GM12878 (cell line): Measurements from ENCODE around the gene PRADC1. TPM values are rescaled to one million over a fixed set of nuclear protein-coding genes. Genes with fewer than 3 reads are reported as not detected.

Source experiments
- ATAC-seq: fragments of 200-7000 bp; cut with Tn5 transposase; 3 replicates; pipeline ENCODE4 v1.9.1; 2020; ENCODE audit warnings: mild to moderate bottlenecking, moderate library complexity
- BruUV-seq: library from RNA; stranded (reverse); fragments of 400-500 nt; replicated peaks from 2 replicates; lab custom pipeline; 2021; lab: Mats Ljungman, UMichigan
- CTCF ChIA-PET: fragments of 300-600 bp; sonication (Branson Sonifier 250); formaldehyde crosslinking; extraction: SDS; loops from one replicate; lab custom pipeline; 2021; ENCODE audit warnings: inconsistent platforms; lab: Yijun Ruan, JAX
- POLR2A ChIA-PET: fragments of 350-600 bp; formaldehyde crosslinking; extraction: SDS; loops from one replicate; lab custom pipeline; 2021; ENCODE audit warnings: inconsistent platforms; lab: Charles Lee
- RAD21 ChIA-PET: fragments of 300-600 bp; sonication (Branson Sonifier 250); formaldehyde crosslinking; loops from one replicate; lab custom pipeline; 2023; ENCODE audit warnings: antibody characterized with exemption; ENCODE audit not compliant: unreplicated experiment; lab: Charles Lee
- SMC1A ChIA-PET: fragments of 300-600 bp; sonication (Branson Sonifier 250); formaldehyde crosslinking; loops from one replicate; lab custom pipeline; 2023; ENCODE audit not compliant: unreplicated experiment, uncharacterized antibody; lab: Charles Lee
- DNase-seq: peaks from one replicate; pipeline ENCODE4 v3.0.0-alpha.2; 2011; ENCODE audit warnings: low read depth, low spot score
- FAIRE-seq: peaks from 3 replicates; lab custom pipeline; 2011; peaks lifted over from hg19 to GRCh38; lab: Jason Lieb, UNC
- H2AFZ ChIP-seq: 2 replicates; pipeline ENCODE4 v1.6.0; 2011; ENCODE audit warnings: low read depth, low read length, control low read depth; ENCODE audit not compliant: control insufficient read depth
- H3K27ac ChIP-seq: 2 replicates; pipeline ENCODE4 v1.5.1; 2011; ENCODE audit warnings: control low read depth; ENCODE audit not compliant: control insufficient read depth, insufficient read depth
- H3K27me3 ChIP-seq, 2 experiments: replicated peaks in 1 of 2; 2 replicates each; pipeline versions ENCODE4 v1.6.0 to v1.6.1; 2011; ENCODE audit warnings: low read length in 1 of 2; ENCODE audit not compliant: control insufficient read depth in 2 of 2, insufficient read depth in 2 of 2
- H3K36me3 ChIP-seq, 2 experiments: 2 replicates each; pipeline ENCODE4 v1.5.1; 2011; ENCODE audit warnings: low read length in 1 of 2; ENCODE audit not compliant: control insufficient read depth in 2 of 2, insufficient read depth in 2 of 2
- H3K4me1 ChIP-seq: 2 replicates; pipeline ENCODE4 v1.6.1; 2011; ENCODE audit warnings: mild to moderate bottlenecking, low read length, moderate library complexity, mixed read lengths; ENCODE audit not compliant: control insufficient read depth, insufficient read depth
- H3K4me2 ChIP-seq: 2 replicates; pipeline ENCODE4 v1.6.0; 2011; ENCODE audit warnings: control low read depth; ENCODE audit not compliant: control insufficient read depth, insufficient read depth
- H3K4me3 ChIP-seq: fragments of 200-600 bp; sonication (generic); 2 replicates; pipeline ENCODE4 v1.5.1; 2016
- H3K79me2 ChIP-seq: 2 replicates; pipeline ENCODE4 v1.6.0; 2011; ENCODE audit warnings: low read length; ENCODE audit not compliant: control insufficient read depth, insufficient read depth
- H3K9ac ChIP-seq: 2 replicates; pipeline ENCODE4 v1.8.0; 2011; ENCODE audit warnings: low read length, control low read depth, mixed read lengths; ENCODE audit not compliant: control insufficient read depth, insufficient read depth
- H3K9me3 ChIP-seq: replicated peaks from 3 replicates; pipeline ENCODE4 v1.5.1; 2011; ENCODE audit warnings: mild to moderate bottlenecking, low read length; ENCODE audit not compliant: control insufficient read depth, insufficient read depth
- H4K20me1 ChIP-seq: 2 replicates; pipeline ENCODE4 v1.6.0; 2011; ENCODE audit not compliant: control insufficient read depth, insufficient read depth
- CBFB ChIP-seq: IDR thresholded peaks from 2 replicates; pipeline ENCODE4 v1.6.1; 2016; ENCODE audit warnings: antibody characterized with exemption, low read depth
- CHD2 ChIP-seq: IDR thresholded peaks from 2 replicates; pipeline ENCODE4 v1.6.1; 2011; ENCODE audit warnings: low read depth, low read length, improper control_type of control experiment, borderline replicate concordance
- EGR1 ChIP-seq, 2 experiments: IDR thresholded peaks; 1 replicate in 1 of 2; 2 replicates in 1 of 2; pipeline ENCODE4 v1.6.1; 2011 to 2012; ENCODE audit warnings: low read depth in 2 of 2, low read length in 2 of 2, borderline replicate concordance in 1 of 2, mild to moderate bottlenecking in 1 of 2, moderate library complexity in 1 of 2
- HDAC6 ChIP-seq: fragments of 200-600 bp; sonication (generic); IDR thresholded peaks from one replicate; pipeline ENCODE4 v1.8.0; 2017; ENCODE audit warnings: antibody characterized with exemption; ENCODE audit not compliant: unreplicated experiment
- IKZF1 ChIP-seq: fragments of 450-650 bp; conservative IDR thresholded peaks from 2 replicates; pipeline ENCODE4 v1.6.1; 2017; ENCODE audit warnings: antibody characterized with exemption, mild to moderate bottlenecking
- IRF4 ChIP-seq: IDR thresholded peaks from 2 replicates; pipeline ENCODE4 v1.6.1; 2011; ENCODE audit warnings: low read depth, low read length
- MYB ChIP-seq: fragments of 150-350 bp; IDR thresholded peaks from 2 replicates; pipeline ENCODE4 v1.6.1; 2014; ENCODE audit warnings: mild to moderate bottlenecking, low read depth, low read length, borderline replicate concordance
- NBN ChIP-seq: fragments of 450-650 bp; IDR thresholded peaks from 2 replicates; pipeline ENCODE4 v1.6.1; 2016
- NFIC ChIP-seq: IDR thresholded peaks from 2 replicates; pipeline ENCODE4 v1.6.1; 2012; ENCODE audit warnings: low read depth, mild to moderate bottlenecking, inconsistent platforms, low read length, moderate library complexity
- NFYB ChIP-seq: IDR thresholded peaks from 2 replicates; pipeline ENCODE4 v1.6.1; 2011; ENCODE audit warnings: low read depth, mild to moderate bottlenecking, low read length, improper control_type of control experiment, moderate library complexity; ENCODE audit not compliant: insufficient read depth
- PAX8 ChIP-seq: fragments of 450-650 bp; IDR thresholded peaks from 2 replicates; pipeline ENCODE4 v1.6.1; 2017; ENCODE audit warnings: mild to moderate bottlenecking, moderate library complexity
- POLR2AphosphoS5 ChIP-seq: IDR thresholded peaks from 2 replicates; pipeline ENCODE4 v1.6.1; 2011; ENCODE audit warnings: mild to moderate bottlenecking, low read length, inconsistent platforms
- POU2F2 ChIP-seq: IDR thresholded peaks from 3 replicates; pipeline ENCODE4 v1.6.1; 2011; ENCODE audit warnings: low read depth, mild to moderate bottlenecking, low read length, borderline replicate concordance
- RUNX3 ChIP-seq: IDR thresholded peaks from 2 replicates; pipeline ENCODE4 v1.6.1; 2012; ENCODE audit warnings: low read length, inconsistent platforms
- SREBF1 ChIP-seq: IDR thresholded peaks from 2 replicates; pipeline ENCODE4 v1.6.1; 2012; ENCODE audit warnings: mild to moderate bottlenecking, low read length
- TCF3 ChIP-seq: IDR thresholded peaks from 2 replicates; pipeline ENCODE4 v1.6.1; 2012; ENCODE audit warnings: low read depth, mild to moderate bottlenecking, low read length, borderline replicate concordance; ENCODE audit not compliant: insufficient read depth
- TCF7 ChIP-seq: IDR thresholded peaks from 2 replicates; pipeline ENCODE4 v1.6.1; 2014; ENCODE audit warnings: antibody characterized with exemption, borderline replicate concordance
- YBX1 ChIP-seq: fragments of 450-650 bp; IDR thresholded peaks from 2 replicates; pipeline ENCODE4 v1.6.1; 2016; ENCODE audit warnings: antibody characterized with exemption
- ZNF207 ChIP-seq: fragments of 450-650 bp; IDR thresholded peaks from 2 replicates; pipeline ENCODE4 v1.6.1; 2014; ENCODE audit warnings: antibody characterized with exemption, mild to moderate bottlenecking, borderline replicate concordance
- ZZZ3 ChIP-seq: IDR thresholded peaks from 2 replicates; pipeline ENCODE4 v1.6.1; 2011; ENCODE audit warnings: low read depth; ENCODE audit not compliant: control insufficient read depth, insufficient read length
- WGBS: methylation state at CpG from one replicate; pipeline ENCODE4 v1.1.6; 2016; ENCODE audit warnings: low lambda C conversion rate; ENCODE audit not compliant: insufficient replicate concordance, insufficient coverage; ENCODE audit errors: missing lambda C conversion rate; 5-methylcytosine and 5-hydroxymethylcytosine counted together
- in situ Hi-C: fragments of 300-500 bp; cut with MboI; formaldehyde crosslinking; loops from 9 replicates; pipeline ENCODE4 v1.14.3; 2018; ENCODE audit warnings: mixed read lengths
- intact Hi-C: fragments of 100-400 bp; cut with micrococcal nuclease; formaldehyde crosslinking; loops from one replicate; pipeline ENCODE4 v1.14.2; 2022; ENCODE audit not compliant: unreplicated experiment
- polyA plus RNA-seq, 11 experiments: library from polyadenylated mRNA; depleted of rRNA in 4 of 11; unstranded in 6 of 11; stranded (reverse) in 5 of 11; fragments of >200 nt; fragmentation: Nextera tagmentation in 4 of 11; fragmentation: Illumina TruSeq in 1 of 11; extraction: Ambion mirVana in 4 of 11; extraction: Trizol in 1 of 11; gene quantifications; 1 replicate in 1 of 11; 2 replicates in 10 of 11; pipeline versions ENCODE4 v1.2.1 to v1.2.3, GENCODE V29; 2011 to 2016; ENCODE audit warnings: inconsistent platforms in 2 of 11, missing spikeins in 2 of 11, low read depth in 1 of 11
- total RNA-seq, 4 experiments: library from RNA; depleted of rRNA in 3 of 4; stranded (reverse); fragments of >200 nt in 3 of 4; fragmentation: Illumina TruSeq in 1 of 4; extraction: Trizol in 1 of 4; gene quantifications; 2 replicates each; pipeline versions ENCODE4 v1.2.1 to v1.2.3, GENCODE V29; 2013 to 2021

PRADC1 gene
- total and polyA plus RNA-seq, 10 of the 15 experiments (the other 5 are each of a cell fraction or from before 2014, with no cell fraction given): 3.7 to 39.0 (median 13.8) TPM

DNA sequence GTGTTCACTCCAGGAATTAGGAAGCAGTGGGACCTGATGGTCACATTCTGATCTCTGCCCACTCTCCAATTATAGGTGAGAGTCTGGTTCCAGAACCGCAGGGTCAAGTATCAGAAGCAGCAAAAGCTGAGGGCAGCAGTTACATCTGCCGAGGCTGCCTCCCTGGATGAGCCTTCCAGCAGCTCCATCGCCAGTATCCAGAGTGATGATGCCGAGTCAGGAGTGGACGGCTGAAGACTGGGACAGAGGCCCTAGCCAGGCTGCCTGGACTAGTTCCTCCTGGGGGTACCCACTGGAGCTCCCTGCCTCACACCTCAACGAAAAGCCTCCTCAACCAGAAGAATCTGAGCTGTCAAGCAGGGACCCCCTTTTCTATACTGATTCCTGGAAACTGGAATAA lies 22.3 kb downstream of the PRADC1 start:
- SMC1A ChIA-PET: interaction anchor here (1.2 kb wide), 1 partner anchor 80 kb away, joined by 5 read pairs; no protein-coding TSS in a partner anchor
- intact Hi-C loops: no loop called here

DNA sequence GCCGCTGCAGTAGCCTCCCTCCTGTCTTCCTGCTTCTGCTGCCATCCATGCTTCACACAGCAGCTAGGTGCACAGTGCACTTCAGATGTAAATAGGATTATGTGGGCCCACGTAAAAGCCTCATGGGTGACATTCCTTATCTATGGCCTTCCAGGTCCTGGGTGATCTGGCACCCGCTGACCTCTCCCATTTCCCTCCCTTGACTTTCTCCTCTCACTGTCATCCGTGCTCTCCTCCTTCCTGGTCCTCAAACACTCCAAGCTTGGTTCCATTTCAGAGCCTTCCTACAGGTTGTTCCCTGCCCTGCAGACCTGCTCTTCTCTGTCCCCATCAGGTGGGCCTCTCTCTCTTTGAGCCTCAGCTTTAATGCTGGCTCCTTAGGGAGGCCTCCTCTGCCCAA lies 23.0 kb downstream of the PRADC1 start:
- no peak overlapping the region for H2AFZ ChIP-seq
- no peak for TF ChIP-seq ZNF207
- no peak for TF ChIP-seq NBN
- TF ChIP-seq POU2F2: no peak
- TF ChIP-seq ZZZ3: no peak
- no peak for TF ChIP-seq HDAC6
- no peak for TF ChIP-seq CBFB
- TF ChIP-seq TCF3: no peak
- TF ChIP-seq NFIC: no peak
- H3K27me3 ChIP-seq: no peaks in the 10 kb centered on the region
- POLR2A ChIA-PET: interaction anchor here (0.9 kb wide), 1 partner anchor 35 kb away, joined by 3 read pairs; no protein-coding TSS in a partner anchor
- no peak overlapping the region for H3K27ac ChIP-seq
- peaks cover 4% of the 10 kb centered on the region for H3K4me1 ChIP-seq
- 21% methylated on average over 4 of the region's 4 CpGs for WGBS
- in situ Hi-C loops (no loop called here), intact Hi-C loops (no loop called here)
- SMC1A ChIA-PET: interaction anchor here (1.2 kb wide), 2 partner anchors 29 to 80 kb away, joined by 3 to 5 read pairs; no protein-coding TSS in a partner anchor
- no peaks in the 10 kb centered on the region for H4K20me1 ChIP-seq
- FAIRE-seq: no peak
- ATAC-seq: no peak
- H3K9me3 ChIP-seq: no peaks in the 10 kb centered on the region
- DNase-seq: no peak
- H3K36me3 ChIP-seq: no peaks in the 10 kb centered on the region
- RAD21 ChIA-PET: interaction anchor here (1.0 kb wide), 1 partner anchor 213 kb away, joined by 3 read pairs; no protein-coding TSS in a partner anchor
- H3K79me2 ChIP-seq: peaks cover 9% of the 10 kb centered on the region
- no TSS peak for BruUV-seq
- no peak overlapping the region for H3K4me3 ChIP-seq
- CTCF ChIA-PET: interaction anchor here (0.8 to 4.3 kb wide), 5 partner anchors 8 to 81 kb away, joined by 3 to 79 read pairs (median 3); partner anchors contain the start of gene NOTO
- no peak overlapping the region for H3K4me2 ChIP-seq
- no peak overlapping the region for H3K9ac ChIP-seq

More for the DNA sequence above, 22.3 kb downstream of the PRADC1 start:
- DNase-seq: no peak
- 50% methylated on average over 6 of the region's 6 CpGs for WGBS
- no peak overlapping the region for H2AFZ ChIP-seq
- no peak for ATAC-seq
- TF ChIP-seq IKZF1: no peak
- no peak for TF ChIP-seq EGR1 (IDR thresholded peaks at IDR 0.05; ENCODE audit: borderline replicate concordance in 1 of 2, low read depth in 2 of 2, low read length in 2 of 2)
- no peak for TF ChIP-seq IRF4
- TF ChIP-seq NFYB: no peak
- no peak for TF ChIP-seq TCF7
- TF ChIP-seq RUNX3: no peak
- TF ChIP-seq POLR2AphosphoS5: no peak
- TF ChIP-seq YBX1: no peak
- no peak for TF ChIP-seq PAX8
- no peak for TF ChIP-seq SREBF1
- no peak for TF ChIP-seq MYB
- TF ChIP-seq CHD2: no peak
- H3K4me2 ChIP-seq: no peak overlapping the region
- peaks cover 8% of the 10 kb centered on the region for H3K4me1 ChIP-seq
- in situ Hi-C loops: no loop called here
- no peaks in the 10 kb centered on the region for H3K36me3 ChIP-seq
- H3K9ac ChIP-seq: no peak overlapping the region
- H4K20me1 ChIP-seq: no peaks in the 10 kb centered on the region
- no peak for FAIRE-seq
- POLR2A ChIA-PET: interaction anchor here (0.9 kb wide), 1 partner anchor 34 kb away, joined by 3 read pairs; no protein-coding TSS in a partner anchor
- H3K4me3 ChIP-seq: no peak overlapping the region
- BruUV-seq: no TSS peak
- CTCF ChIA-PET: interaction anchor here (0.8 to 4.3 kb wide), 7 partner anchors 9 to 316 kb away, joined by 3 to 79 read pairs (median 10); partner anchors contain the start of genes CCT7, NOTO and PRADC1
- H3K9me3 ChIP-seq: no peaks in the 10 kb centered on the region
- no peak overlapping the region for H3K27ac ChIP-seq
- RAD21 ChIA-PET: interaction anchor here (1.0 kb wide), 1 partner anchor 213 kb away, joined by 3 read pairs; no protein-coding TSS in a partner anchor
- peaks cover 16% of the 10 kb centered on the region for H3K79me2 ChIP-seq
- H3K27me3 ChIP-seq: no peaks in the 10 kb centered on the region
